HL-60 (cell line): ENCODE measurements around the gene ETV3L.

Experiments
- DNase-seq, 2 experiments: peaks; one replicate each; pipeline ENCODE4 v3.0.0-alpha.2; 2010 to 2020; ENCODE audit warnings: low read depth in 1 of 2, low spot score in 1 of 2
- H3K27ac ChIP-seq: fragments of 250-450 bp; sonication (Bioruptor Pico); replicated peaks from 2 replicates; pipeline ENCODE4 v1.5.1; 2020; ENCODE audit warnings: mild to moderate bottlenecking, moderate library complexity
- H3K27me3 ChIP-seq: fragments of 250-450 bp; sonication (Bioruptor Pico); 2 replicates; pipeline ENCODE4 v1.5.1; 2021; ENCODE audit warnings: mild to moderate bottlenecking, moderate library complexity; ENCODE audit not compliant: insufficient read depth, poor library complexity, severe bottlenecking
- H3K4me3 ChIP-seq: replicated peaks from 2 replicates; pipeline ENCODE4 v1.5.1; 2011; ENCODE audit warnings: mild to moderate bottlenecking, control low read depth, low read length; ENCODE audit not compliant: insufficient read depth
- GABPA ChIP-seq: IDR thresholded peaks from 2 replicates; pipeline ENCODE4 v1.6.1; 2012; ENCODE audit warnings: low read depth
- POLR2AphosphoS5 ChIP-seq: IDR thresholded peaks from 2 replicates; pipeline ENCODE4 v1.6.1; 2012; ENCODE audit warnings: low read depth
- REST ChIP-seq: IDR thresholded peaks from 2 replicates; pipeline ENCODE4 v1.6.1; 2012; ENCODE audit warnings: low read depth; ENCODE audit not compliant: insufficient replicate concordance
- SPI1 ChIP-seq: IDR thresholded peaks from 2 replicates; pipeline ENCODE4 v1.6.1; 2012; ENCODE audit warnings: low read depth, mild to moderate bottlenecking, borderline replicate concordance
- TF ChIP-seq, protein P1 (sequence below): IDR thresholded peaks from one replicate; pipeline ENCODE4 v1.5.1; 2011; ENCODE audit warnings: low read length, control low read depth, inconsistent platforms; ENCODE audit not compliant: insufficient read depth

ETV3L gene

GRCh38 chr1:157116737-157117103 is 17.1 kb upstream of the ETV3L start:
- TF ChIP-seq POLR2AphosphoS5 (no peak), SPI1 (no peak), REST (no peak), GABPA (no peak)
- TF ChIP-seq, protein P1, sequence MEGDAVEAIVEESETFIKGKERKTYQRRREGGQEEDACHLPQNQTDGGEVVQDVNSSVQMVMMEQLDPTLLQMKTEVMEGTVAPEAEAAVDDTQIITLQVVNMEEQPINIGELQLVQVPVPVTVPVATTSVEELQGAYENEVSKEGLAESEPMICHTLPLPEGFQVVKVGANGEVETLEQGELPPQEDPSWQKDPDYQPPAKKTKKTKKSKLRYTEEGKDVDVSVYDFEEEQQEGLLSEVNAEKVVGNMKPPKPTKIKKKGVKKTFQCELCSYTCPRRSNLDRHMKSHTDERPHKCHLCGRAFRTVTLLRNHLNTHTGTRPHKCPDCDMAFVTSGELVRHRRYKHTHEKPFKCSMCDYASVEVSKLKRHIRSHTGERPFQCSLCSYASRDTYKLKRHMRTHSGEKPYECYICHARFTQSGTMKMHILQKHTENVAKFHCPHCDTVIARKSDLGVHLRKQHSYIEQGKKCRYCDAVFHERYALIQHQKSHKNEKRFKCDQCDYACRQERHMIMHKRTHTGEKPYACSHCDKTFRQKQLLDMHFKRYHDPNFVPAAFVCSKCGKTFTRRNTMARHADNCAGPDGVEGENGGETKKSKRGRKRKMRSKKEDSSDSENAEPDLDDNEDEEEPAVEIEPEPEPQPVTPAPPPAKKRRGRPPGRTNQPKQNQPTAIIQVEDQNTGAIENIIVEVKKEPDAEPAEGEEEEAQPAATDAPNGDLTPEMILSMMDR, result no peak
- no peak overlapping the region for H3K27ac ChIP-seq
- H3K4me3 ChIP-seq, result no peak overlapping the region
- H3K27me3 ChIP-seq, result no peaks in the 10 kb centered on the region
- no peak for DNase-seq

DNA sequence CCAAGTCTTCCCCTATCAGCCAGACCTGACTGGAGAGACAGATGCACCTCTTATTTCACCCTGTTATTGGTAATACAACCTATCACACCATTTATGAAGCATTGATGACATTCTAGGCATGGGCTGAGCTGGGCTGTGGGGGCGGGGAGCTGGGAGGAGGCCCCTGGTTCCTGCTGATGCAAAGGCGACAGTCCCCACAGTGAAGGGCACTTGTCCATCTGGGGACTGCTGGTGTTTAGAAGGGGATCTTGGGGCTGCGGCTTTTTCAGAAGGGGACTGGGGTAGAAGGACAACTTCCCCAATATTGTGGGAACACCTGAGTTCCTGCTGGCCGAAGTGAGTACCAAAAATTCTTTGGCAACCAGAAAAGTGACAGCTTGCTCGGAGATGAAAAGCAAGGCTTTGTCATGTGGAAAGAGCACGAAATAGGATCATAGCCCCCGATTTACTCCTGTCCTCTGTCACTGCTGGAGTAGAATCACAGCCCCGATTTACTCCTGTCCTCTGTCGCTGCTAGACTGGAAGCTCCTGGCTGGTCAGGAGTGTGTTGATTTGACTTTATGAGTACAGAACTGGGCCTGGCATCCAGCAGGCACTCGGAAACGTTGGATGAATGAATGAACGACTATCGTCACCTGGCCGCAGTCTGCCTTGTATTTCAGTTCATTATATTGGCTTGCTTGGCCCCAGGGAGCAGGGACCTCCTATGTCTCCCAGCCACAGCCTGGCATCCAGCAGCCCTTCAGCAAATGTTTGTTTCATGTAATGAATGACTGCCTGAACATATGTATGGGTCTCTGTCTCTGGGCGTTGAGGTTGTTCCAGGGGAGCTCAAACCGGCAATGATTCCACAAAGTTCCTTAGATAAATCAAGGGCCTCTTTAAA is 16.5 kb upstream of the ETV3L start:
- Histone ChIP-seq H3K27ac (no peak overlapping the region), H3K4me3 (no peak overlapping the region), H3K27me3 (peaks cover 3% of the 10 kb centered on the region)
- TF ChIP-seq POLR2AphosphoS5, result no peak
- TF ChIP-seq REST, result no peak
- TF ChIP-seq SPI1, result no peak
- TF ChIP-seq, protein P1, result no peak
- TF ChIP-seq GABPA, result no peak
- no peak for DNase-seq

- no peak for TF ChIP-seq GABPA
- TF ChIP-seq, protein P1, result no peak
- TF ChIP-seq SPI1, result no peak
- no peak for TF ChIP-seq POLR2AphosphoS5
- no peak for TF ChIP-seq REST
- no peak overlapping the region for H3K4me3 ChIP-seq
- peaks cover 3% of the 10 kb centered on the region for H3K27me3 ChIP-seq
- H3K27ac ChIP-seq, result no peak overlapping the region
- DNase-seq, result no peak
Observed at GRCh38 chr1:157115429-157115838, 15.8 kb upstream of the ETV3L start.
